ENCODE results near the gene SLC9A3.

GRCh38 chr5:505951-506525 lies 18.2 kb downstream of the SLC9A3 start:
- TF ChIP-seq CTCF (conservative IDR thresholded peaks at IDR 0.05; ENCODE audit: low read depth, low read length) (no peak), EZH2 (IDR thresholded peaks at IDR 0.05; ENCODE audit: borderline replicate concordance, low read depth, low read length, poor library complexity, severe bottlenecking) (no peak)

Measured in A673 (cell line).